GM12878 (cell line): ENCODE measurements around the gene POC5. TPM values are rescaled to one million over a fixed set of nuclear protein-coding genes. Genes with fewer than 3 reads are reported as not detected.
"Not testable (repeated sequence)": the region's sequence is repeated elsewhere in the genome, so short reads cannot be mapped to it uniquely, and the experiment has no call there.

Experiments used
- ATAC-seq: fragments of 200-7000 bp; cut with Tn5 transposase; 3 replicates; pipeline ENCODE4 v1.9.1; 2020; ENCODE audit warnings: mild to moderate bottlenecking, moderate library complexity
- BruUV-seq: library from RNA; stranded (reverse); fragments of 400-500 nt; replicated peaks from 2 replicates; lab custom pipeline; 2021; lab: Mats Ljungman, UMichigan
- CTCF ChIA-PET: fragments of 300-600 bp; sonication (Branson Sonifier 250); formaldehyde crosslinking; extraction: SDS; loops from one replicate; lab custom pipeline; 2021; ENCODE audit warnings: inconsistent platforms; lab: Yijun Ruan, JAX
- POLR2A ChIA-PET: fragments of 350-600 bp; formaldehyde crosslinking; extraction: SDS; loops from one replicate; lab custom pipeline; 2021; ENCODE audit warnings: inconsistent platforms; lab: Charles Lee
- RAD21 ChIA-PET: fragments of 300-600 bp; sonication (Branson Sonifier 250); formaldehyde crosslinking; loops from one replicate; lab custom pipeline; 2023; ENCODE audit warnings: antibody characterized with exemption; ENCODE audit not compliant: unreplicated experiment; lab: Charles Lee
- SMC1A ChIA-PET: fragments of 300-600 bp; sonication (Branson Sonifier 250); formaldehyde crosslinking; loops from one replicate; lab custom pipeline; 2023; ENCODE audit not compliant: unreplicated experiment, uncharacterized antibody; lab: Charles Lee
- DNase-seq: peaks from one replicate; pipeline ENCODE4 v3.0.0-alpha.2; 2011; ENCODE audit warnings: low read depth, low spot score
- FAIRE-seq: peaks from 3 replicates; lab custom pipeline; 2011; peaks lifted over from hg19 to GRCh38; lab: Jason Lieb, UNC
- H2AFZ ChIP-seq: 2 replicates; pipeline ENCODE4 v1.6.0; 2011; ENCODE audit warnings: low read depth, low read length, control low read depth; ENCODE audit not compliant: control insufficient read depth
- H3K27ac ChIP-seq: 2 replicates; pipeline ENCODE4 v1.5.1; 2011; ENCODE audit warnings: control low read depth; ENCODE audit not compliant: control insufficient read depth, insufficient read depth
- H3K27me3 ChIP-seq, 2 experiments: replicated peaks in 1 of 2; 2 replicates each; pipeline versions ENCODE4 v1.6.0 to v1.6.1; 2011; ENCODE audit warnings: low read length in 1 of 2; ENCODE audit not compliant: control insufficient read depth in 2 of 2, insufficient read depth in 2 of 2
- H3K36me3 ChIP-seq, 2 experiments: 2 replicates each; pipeline ENCODE4 v1.5.1; 2011; ENCODE audit warnings: low read length in 1 of 2; ENCODE audit not compliant: control insufficient read depth in 2 of 2, insufficient read depth in 2 of 2
- H3K4me1 ChIP-seq: 2 replicates; pipeline ENCODE4 v1.6.1; 2011; ENCODE audit warnings: mild to moderate bottlenecking, low read length, moderate library complexity, mixed read lengths; ENCODE audit not compliant: control insufficient read depth, insufficient read depth
- H3K4me2 ChIP-seq: 2 replicates; pipeline ENCODE4 v1.6.0; 2011; ENCODE audit warnings: control low read depth; ENCODE audit not compliant: control insufficient read depth, insufficient read depth
- H3K4me3 ChIP-seq: fragments of 200-600 bp; sonication (generic); 2 replicates; pipeline ENCODE4 v1.5.1; 2016
- H3K79me2 ChIP-seq: 2 replicates; pipeline ENCODE4 v1.6.0; 2011; ENCODE audit warnings: low read length; ENCODE audit not compliant: control insufficient read depth, insufficient read depth
- H3K9ac ChIP-seq: 2 replicates; pipeline ENCODE4 v1.8.0; 2011; ENCODE audit warnings: low read length, control low read depth, mixed read lengths; ENCODE audit not compliant: control insufficient read depth, insufficient read depth
- H3K9me3 ChIP-seq: replicated peaks from 3 replicates; pipeline ENCODE4 v1.5.1; 2011; ENCODE audit warnings: mild to moderate bottlenecking, low read length; ENCODE audit not compliant: control insufficient read depth, insufficient read depth
- H4K20me1 ChIP-seq: 2 replicates; pipeline ENCODE4 v1.6.0; 2011; ENCODE audit not compliant: control insufficient read depth, insufficient read depth
- CBX3 ChIP-seq: fragments of 200-600 bp; sonication (generic); IDR thresholded peaks from 2 replicates; pipeline ENCODE4 v1.6.1; 2016; ENCODE audit warnings: low read depth, borderline replicate concordance
- ETV6 ChIP-seq, 2 experiments: fragments of 450-650 bp in 1 of 2; IDR thresholded peaks in 1 of 2; conservative IDR thresholded peaks in 1 of 2; 2 replicates each; pipeline ENCODE4 v1.6.1; 2014; ENCODE audit warnings: antibody characterized with exemption in 1 of 2, borderline replicate concordance in 1 of 2, low read depth in 1 of 2, mild to moderate bottlenecking in 1 of 2, moderate library complexity in 1 of 2
- WGBS: methylation state at CpG from one replicate; pipeline ENCODE4 v1.1.6; 2016; ENCODE audit warnings: low lambda C conversion rate; ENCODE audit not compliant: insufficient replicate concordance, insufficient coverage; ENCODE audit errors: missing lambda C conversion rate; 5-methylcytosine and 5-hydroxymethylcytosine counted together
- in situ Hi-C: fragments of 300-500 bp; cut with MboI; formaldehyde crosslinking; loops from 9 replicates; pipeline ENCODE4 v1.14.3; 2018; ENCODE audit warnings: mixed read lengths
- intact Hi-C: fragments of 100-400 bp; cut with micrococcal nuclease; formaldehyde crosslinking; loops from one replicate; pipeline ENCODE4 v1.14.2; 2022; ENCODE audit not compliant: unreplicated experiment
- polyA plus RNA-seq, 11 experiments: library from polyadenylated mRNA; depleted of rRNA in 4 of 11; unstranded in 6 of 11; stranded (reverse) in 5 of 11; fragments of >200 nt; fragmentation: Nextera tagmentation in 4 of 11; fragmentation: Illumina TruSeq in 1 of 11; extraction: Ambion mirVana in 4 of 11; extraction: Trizol in 1 of 11; gene quantifications; 1 replicate in 1 of 11; 2 replicates in 10 of 11; pipeline versions ENCODE4 v1.2.1 to v1.2.3, GENCODE V29; 2011 to 2016; ENCODE audit warnings: inconsistent platforms in 2 of 11, missing spikeins in 2 of 11, low read depth in 1 of 11
- total RNA-seq, 4 experiments: library from RNA; depleted of rRNA in 3 of 4; stranded (reverse); fragments of >200 nt in 3 of 4; fragmentation: Illumina TruSeq in 1 of 4; extraction: Trizol in 1 of 4; gene quantifications; 2 replicates each; pipeline versions ENCODE4 v1.2.1 to v1.2.3, GENCODE V29; 2013 to 2021

The POC5 gene
- total and polyA plus RNA-seq, 10 of the 15 experiments (the other 5 are each of a cell fraction or from before 2014, with no cell fraction given), result 13.1 to 25.6 (median 21.8) TPM

DNA sequence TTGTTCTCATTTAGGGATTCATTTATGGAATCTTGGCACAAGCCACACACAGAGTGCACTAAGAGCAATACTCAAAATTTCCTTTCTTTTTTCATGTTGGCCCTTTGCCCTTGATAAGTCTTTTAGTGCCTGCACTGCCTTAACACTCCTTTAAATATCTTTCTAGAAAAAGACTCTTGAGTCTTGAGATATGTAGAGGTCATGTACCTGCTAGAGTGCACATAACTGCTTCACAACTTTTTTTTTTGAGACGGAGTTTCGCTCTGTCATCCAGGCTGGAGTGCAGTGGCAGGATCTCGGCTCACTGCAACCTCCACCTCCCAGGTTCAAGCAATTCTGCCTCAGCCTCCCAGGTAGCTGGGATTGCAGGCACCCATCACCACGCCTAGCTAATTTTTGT is 14.3 kb upstream of the POC5 start:
- H3K9me3 ChIP-seq, H4K20me1 ChIP-seq, H3K4me2 ChIP-seq, H3K4me3 ChIP-seq, H3K4me1 ChIP-seq, CTCF ChIA-PET, H3K36me3 ChIP-seq, RAD21 ChIA-PET, H3K9ac ChIP-seq, H3K27ac ChIP-seq, BruUV-seq, H2AFZ ChIP-seq, FAIRE-seq, H3K79me2 ChIP-seq, SMC1A ChIA-PET, H3K27me3 ChIP-seq, ATAC-seq, POLR2A ChIA-PET, DNase-seq: not testable (repeated sequence)
- 76% methylated on average over 4 of the region's 4 CpGs for WGBS
- in situ Hi-C loops, result loop anchor here (10.0 kb wide), 1 partner anchor 443 kb away; no protein-coding TSS in a partner anchor
- intact Hi-C loops, result loop anchor here (10.0 kb wide), 2 partner anchors 153 to 343 kb away; no protein-coding TSS in a partner anchor

DNA sequence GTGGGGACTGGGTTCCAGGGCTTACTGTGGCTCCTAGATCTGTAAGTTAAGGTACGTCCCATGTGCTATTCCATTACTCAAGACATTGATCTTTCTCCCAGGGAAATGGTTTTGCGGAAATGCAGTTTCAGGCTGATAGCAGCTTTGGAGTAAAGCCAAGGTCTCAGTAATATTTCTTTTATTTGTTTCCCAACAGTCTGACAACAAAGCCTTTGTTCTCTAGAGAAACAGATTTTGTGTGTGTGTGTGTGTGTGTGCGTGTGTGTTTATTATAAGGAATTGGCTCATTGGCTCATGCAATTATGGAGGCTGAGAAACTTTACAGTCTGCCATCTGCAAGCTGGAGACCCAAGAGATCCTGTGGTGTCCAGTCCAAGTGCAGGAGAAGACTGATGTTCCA is 12.1 kb upstream of the POC5 start:
- H3K27ac ChIP-seq, result no peak overlapping the region
- no peak for DNase-seq
- no TSS peak for BruUV-seq
- ChIA-PET CTCF (interaction anchor here (1.3 kb wide), 1 partner anchor 9 kb away, joined by 3 read pairs; no protein-coding TSS in a partner anchor), SMC1A (interaction anchor here (0.6 kb wide), 1 partner anchor 903 kb away, joined by 3 read pairs; no protein-coding TSS in a partner anchor), POLR2A (no interaction called here), RAD21 (no interaction called here)
- H3K36me3 ChIP-seq, result no peaks in the 10 kb centered on the region
- H3K9ac ChIP-seq, result no peak overlapping the region
- TF ChIP-seq CBX3 (no peak), ETV6 (conservative IDR thresholded peaks at IDR 0.05 in 1 of 2, IDR thresholded peaks at IDR 0.05 in 1 of 2; ENCODE audit: borderline replicate concordance in 1 of 2, low read depth in 1 of 2) (no peak)
- intact Hi-C loops (no loop called here), in situ Hi-C loops (no loop called here)
- no peak overlapping the region for H2AFZ ChIP-seq
- H3K4me3 ChIP-seq, result no peak overlapping the region
- no peaks in the 10 kb centered on the region for H3K9me3 ChIP-seq
- H3K79me2 ChIP-seq, result no peaks in the 10 kb centered on the region
- no peak for ATAC-seq
- H3K4me2 ChIP-seq, result no peak overlapping the region
- no peaks in the 10 kb centered on the region for H3K4me1 ChIP-seq
- no peaks in the 10 kb centered on the region for H4K20me1 ChIP-seq
- no peaks in the 10 kb centered on the region; a peak in 1 of 4 replicates for H3K27me3 ChIP-seq
- 99% methylated on average over 3 of the region's 3 CpGs for WGBS
- FAIRE-seq, result no peak
